Muscle of leg (tissue), 11 donors: ENCODE data around the gene MAP3K7CL. TPM values are rescaled to one million over a fixed set of nuclear protein-coding genes. Genes with fewer than 3 reads are reported as not detected.

ENCODE experiments used
- DNase-seq: peaks from one replicate; pipeline ENCODE4 v3.0.0; 2013
- H3K27ac ChIP-seq: one replicate; pipeline ENCODE4 v1.5.1; 2013; ENCODE audit warnings: mild to moderate bottlenecking, low read length, control low read depth
- H3K27me3 ChIP-seq: one replicate; pipeline ENCODE4 v1.6.1; 2013; ENCODE audit warnings: low read length; ENCODE audit not compliant: control insufficient read depth, insufficient read depth
- H3K36me3 ChIP-seq: one replicate; pipeline ENCODE4 v1.6.1; 2013; ENCODE audit warnings: low read length; ENCODE audit not compliant: control insufficient read depth, insufficient read depth
- H3K4me1 ChIP-seq: one replicate; pipeline ENCODE4 v1.6.1; 2013; ENCODE audit warnings: low read length; ENCODE audit not compliant: control insufficient read depth, insufficient read depth
- H3K4me3 ChIP-seq: one replicate; pipeline ENCODE4 v1.5.1; 2013; ENCODE audit warnings: low read length, control low read depth
- H3K9me3 ChIP-seq: replicated peaks from 2 replicates; pipeline ENCODE4 v1.6.1; 2013; ENCODE audit warnings: low read depth, low read length; ENCODE audit not compliant: control insufficient read depth
- WGBS: methylation state at CpG from one replicate; pipeline ENCODE4 v1.1.5; 2013; ENCODE audit warnings: missing lambda C conversion rate; ENCODE audit not compliant: insufficient coverage; 5-methylcytosine and 5-hydroxymethylcytosine counted together
- polyA plus RNA-seq, 8 donors: library from polyadenylated mRNA; unstranded; fragments of 120-200 nt; gene quantifications; one replicate each; pipeline versions ENCODE4 v1.2.1 to v1.2.3, GENCODE V29; 2013; ENCODE audit warnings: inconsistent platforms in 1 of 8, low replicate concordance in 1 of 8; ENCODE audit not compliant: insufficient read length in 8 of 8, insufficient read depth in 1 of 8
- total RNA-seq: library from RNA; stranded (reverse); fragments of 120-200 nt; gene quantifications from one replicate; pipeline ENCODE4 v1.2.4, GENCODE V29; 2013

The MAP3K7CL gene
- total and polyA plus RNA-seq, 9 donors: 53.5 to 84.9 (median 71.2) TPM

- no peak overlapping the region for H3K27ac ChIP-seq
- no CpG with 5 or more reads among the region's 1 CpG for WGBS
Measured at GRCh38 chr21:29125191-29125590, 5.3 kb upstream of the MAP3K7CL start.

GRCh38 chr21:29125979-29126378 lies 4.5 kb upstream of the MAP3K7CL start:
- no peak overlapping the region for H3K27ac ChIP-seq
- no peak overlapping the region for H3K4me3 ChIP-seq
- H3K4me1 ChIP-seq: peaks cover 6% of the 10 kb centered on the region
- DNase-seq: no peak
- H3K27me3 ChIP-seq: no peaks in the 10 kb centered on the region
- no peaks in the 10 kb centered on the region for H3K9me3 ChIP-seq
- H3K36me3 ChIP-seq: no peaks in the 10 kb centered on the region
- WGBS: 72% methylated on average over 2 of the region's 3 CpGs

More at GRCh38 chr21:29125191-29125590, 5.3 kb upstream of the MAP3K7CL start:
- Histone ChIP-seq H3K27me3 (no peaks in the 10 kb centered on the region), H3K4me1 (no peaks in the 10 kb centered on the region), H3K9me3 (no peaks in the 10 kb centered on the region), H3K4me3 (no peak overlapping the region), H3K36me3 (no peaks in the 10 kb centered on the region)
- DNase-seq: no peak

- H3K4me1 ChIP-seq: peaks cover 7% of the 10 kb centered on the region
- no peaks in the 10 kb centered on the region for H3K9me3 ChIP-seq
- no peak for DNase-seq
- H3K27me3 ChIP-seq: no peaks in the 10 kb centered on the region
- no peak overlapping the region for H3K27ac ChIP-seq
- H3K36me3 ChIP-seq: no peaks in the 10 kb centered on the region
- WGBS: 97% methylated on average over 4 of the region's 7 CpGs
- H3K4me3 ChIP-seq: no peak overlapping the region
Measured at GRCh38 chr21:29133241-29133640, 2.8 kb downstream of the MAP3K7CL start.

GRCh38 chr21:29133796-29134195 lies 3.4 kb downstream of the MAP3K7CL start:
- no peaks in the 10 kb centered on the region for H3K27me3 ChIP-seq
- no peaks in the 10 kb centered on the region for H3K36me3 ChIP-seq
- H3K4me1 ChIP-seq: peaks cover 7% of the 10 kb centered on the region
- H3K9me3 ChIP-seq: no peaks in the 10 kb centered on the region
- 83% methylated on average over 2 of the region's 5 CpGs for WGBS
- no peak overlapping the region for H3K4me3 ChIP-seq
- no peak overlapping the region for H3K27ac ChIP-seq
- DNase-seq: no peak

GRCh38 chr21:29135481-29135880 lies 5.0 kb downstream of the MAP3K7CL start:
- Histone ChIP-seq H3K36me3 (no peaks in the 10 kb centered on the region), H3K4me1 (peaks cover 6% of the 10 kb centered on the region), H3K27me3 (no peaks in the 10 kb centered on the region), H3K9me3 (no peaks in the 10 kb centered on the region), H3K4me3 (no peak overlapping the region), H3K27ac (no peak overlapping the region)
- no peak for DNase-seq

GRCh38 chr21:29136033-29136432 lies 5.6 kb downstream of the MAP3K7CL start:
- Histone ChIP-seq H3K4me3 (no peak overlapping the region), H3K4me1 (peaks cover under 1% of the 10 kb centered on the region), H3K27ac (no peak overlapping the region), H3K36me3 (no peaks in the 10 kb centered on the region), H3K9me3 (no peaks in the 10 kb centered on the region), H3K27me3 (no peaks in the 10 kb centered on the region)
- DNase-seq: no peak
- no CpG with 5 or more reads among the region's 1 CpG for WGBS

GRCh38 chr21:29144736-29145353 lies 14.4 kb downstream of the MAP3K7CL start:
- Histone ChIP-seq H3K4me1 (peaks cover 22% of the 10 kb centered on the region), H3K4me3 (no peak overlapping the region), H3K27me3 (no peaks in the 10 kb centered on the region), H3K9me3 (no peaks in the 10 kb centered on the region), H3K36me3 (no peaks in the 10 kb centered on the region), H3K27ac (peak overlapping the region; percentile 88)
- no CpG with 5 or more reads among the region's 2 CpGs for WGBS
- DNase-seq: peak; percentile 36

GRCh38 chr21:29145354-29145782 lies 14.9 kb downstream of the MAP3K7CL start:
- 2% methylated on average over 4 of the region's 5 CpGs for WGBS

GRCh38 chr21:29145852-29146453 lies 15.5 kb downstream of the MAP3K7CL start:
- Histone ChIP-seq H3K36me3 (no peaks in the 10 kb centered on the region), H3K27ac (peak overlapping the region; percentile 88), H3K4me1 (peaks cover 22% of the 10 kb centered on the region), H3K4me3 (no peak overlapping the region), H3K9me3 (no peaks in the 10 kb centered on the region), H3K27me3 (no peaks in the 10 kb centered on the region)
- WGBS: no CpG with 5 or more reads among the region's 7 CpGs
- DNase-seq: peak; percentile 39

More at GRCh38 chr21:29145354-29145782, 14.9 kb downstream of the MAP3K7CL start:
- H3K4me3 ChIP-seq: no peak overlapping the region
- peaks cover 22% of the 10 kb centered on the region for H3K4me1 ChIP-seq
- no peaks in the 10 kb centered on the region for H3K27me3 ChIP-seq
- DNase-seq: peak; percentile 92
- no peaks in the 10 kb centered on the region for H3K9me3 ChIP-seq
- H3K36me3 ChIP-seq: no peaks in the 10 kb centered on the region
- peak overlapping the region; percentile 88 for H3K27ac ChIP-seq

GRCh38 chr21:29146726-29147125 lies 16.3 kb downstream of the MAP3K7CL start:
- H3K27ac ChIP-seq: peak overlapping the region; percentile 88
- no CpG with 5 or more reads among the region's 1 CpG for WGBS
- H3K27me3 ChIP-seq: no peaks in the 10 kb centered on the region
- H3K36me3 ChIP-seq: no peaks in the 10 kb centered on the region
- DNase-seq: no peak
- no peak overlapping the region for H3K4me3 ChIP-seq
- H3K4me1 ChIP-seq: peaks cover 22% of the 10 kb centered on the region
- H3K9me3 ChIP-seq: no peaks in the 10 kb centered on the region
